HepG2 (cell line): ENCODE results near the gene CATSPERE. TPM values are rescaled to one million over a fixed set of nuclear protein-coding genes. Genes with fewer than 3 reads are reported as not detected.

Source experiments
- ATF6 ChIP-seq: sonication (generic); formaldehyde crosslinking; conservative IDR thresholded peaks from 2 replicates; pipeline ENCODE4 v1.4.0; 2020; ENCODE audit warnings: missing genetic modification reagents
- MTF1 ChIP-seq: sonication (generic); formaldehyde crosslinking; IDR thresholded peaks from 2 replicates; pipeline ENCODE4 v1.5.0; 2020; ENCODE audit warnings: missing genetic modification reagents
- POGK ChIP-seq: sonication (generic); formaldehyde crosslinking; conservative IDR thresholded peaks from 2 replicates; pipeline ENCODE4 v1.8.0; 2022; ENCODE audit warnings: mild to moderate bottlenecking, moderate library complexity, missing genetic modification reagents
- SALL2 ChIP-seq: sonication (generic); formaldehyde crosslinking; IDR thresholded peaks from 2 replicates; pipeline ENCODE4 v1.8.1; 2023; ENCODE audit warnings: mild to moderate bottlenecking, missing genetic modification reagents, inconsistent platforms
- TBX2 ChIP-seq: sonication (generic); formaldehyde crosslinking; IDR thresholded peaks from 2 replicates; pipeline ENCODE4 v1.5.0; 2020; ENCODE audit warnings: missing genetic modification reagents, mild to moderate bottlenecking, borderline replicate concordance
- TCF12 ChIP-seq, 2 experiments: fragments of 450-650 bp in 1 of 2; sonication (generic) in 1 of 2; formaldehyde crosslinking in 1 of 2; IDR thresholded peaks; 2 replicates each; pipeline versions ENCODE4 v1.6.1 to v1.8.0; 2017 to 2022; ENCODE audit warnings: antibody characterized with exemption in 1 of 2, mild to moderate bottlenecking in 1 of 2, missing genetic modification reagents in 1 of 2, moderate library complexity in 1 of 2
- TERF1 ChIP-seq: sonication (generic); formaldehyde crosslinking; IDR thresholded peaks from 2 replicates; pipeline ENCODE4 v1.8.0; 2022; ENCODE audit warnings: mild to moderate bottlenecking, missing genetic modification reagents, moderate library complexity
- ZIK1 ChIP-seq: sonication (generic); formaldehyde crosslinking; IDR thresholded peaks from 2 replicates; pipeline ENCODE4 v1.5.0; 2020; ENCODE audit warnings: mild to moderate bottlenecking, low read depth, missing genetic modification reagents, borderline replicate concordance
- ZNF605 ChIP-seq: sonication (generic); formaldehyde crosslinking; IDR thresholded peaks from 2 replicates; pipeline ENCODE4 v1.8.0; 2022; ENCODE audit warnings: mild to moderate bottlenecking, missing genetic modification reagents
- ZNF646 ChIP-seq: sonication (generic); formaldehyde crosslinking; IDR thresholded peaks from 2 replicates; pipeline ENCODE4 v1.9.0; 2021; ENCODE audit warnings: mild to moderate bottlenecking, missing genetic modification reagents
- ZUFSP ChIP-seq: sonication (generic); formaldehyde crosslinking; IDR thresholded peaks from 2 replicates; pipeline ENCODE4 v1.9.0; 2021; ENCODE audit warnings: missing genetic modification reagents, mild to moderate bottlenecking, borderline replicate concordance
- polyA plus RNA-seq, 8 experiments: library from polyadenylated mRNA; depleted of rRNA in 3 of 8; stranded (reverse) in 7 of 8; unstranded in 1 of 8; fragments of >200 nt; fragmentation: Illumina TruSeq in 4 of 8; extraction: Trizol in 4 of 8; gene quantifications; 2 replicates each; pipeline versions ENCODE4 v1.2.1 to v1.2.3, GENCODE V29; 2011 to 2016; ENCODE audit warnings: low read depth in 4 of 8, missing spikeins in 1 of 8, mixed read lengths in 1 of 8; ENCODE audit not compliant: insufficient read depth in 1 of 8
- total RNA-seq, 5 experiments: library from RNA; depleted of rRNA; stranded (reverse); fragments of >200 nt; fragmentation: Illumina TruSeq; extraction: Trizol; gene quantifications; 2 replicates each; pipeline ENCODE4 v1.2.3, GENCODE V29; 2016; ENCODE audit warnings: low read depth in 1 of 5

Gene CATSPERE
- total and polyA plus RNA-seq, 2 of the 13 experiments (the other 11 are each of a cell fraction or from before 2014, with no cell fraction given) = 0.34 to 0.51 TPM

- TF ChIP-seq ZIK1 (CRISPR knock-in tag) (no peak), TBX2 (CRISPR knock-in tag) (no peak), ZUFSP (CRISPR knock-in tag) (no peak), TCF12 (IDR thresholded peaks at IDR 0.05) (no peak), TCF12 (CRISPR knock-in tag; IDR thresholded peaks at IDR 0.05) (no peak), SALL2 (peak; percentile 30; the same call in 1 of the 2 replicates), TERF1 (CRISPR knock-in tag) (no peak), ZNF646 (CRISPR knock-in tag) (no peak), ZNF605 (CRISPR knock-in tag) (0 out of 2 replicates have a peak, but pooled peaks have one; percentile 13), MTF1 (no peak), POGK (peak; percentile 15; the same call in 1 of the 2 replicates), ATF6 (CRISPR knock-in tag) (no peak)
Measured at GRCh38 chr1:244450597-244451538, 10.2 kb upstream of the CATSPERE start (continued).
